Activated naive CD4-positive, alpha-beta T cell treated with anti-CD3 and anti-CD28 coated beads, Interleukin-2, amount 50 U/mL, for 16 hours (primary cell): Measurements from ENCODE around the gene ARX.

Source experiments
- DNase-seq: peaks from one replicate; pipeline ENCODE4 v3.0.0-alpha.2; 2020

The ARX gene

GRCh38 chrX:25015486-25016360 is at the start of gene ARX:
TSS of gene ARX (minus strand) at chrX:25015965. CDS start at chrX:25015737, 228 bp downstream.
- DNase-seq = no peak

GRCh38 chrX:25059273-25059672 is 43.5 kb upstream of the ARX start:
- DNase-seq = no peak

- DNase-seq = no peak
These were observed 37.2 kb upstream of the ARX start for GRCh38 chrX:25052798-25053534.

GRCh38 chrX:25049971-25050370 is 34.2 kb upstream of the ARX start:
- DNase-seq = no peak

GRCh38 chrX:25049357-25049756 is 33.6 kb upstream of the ARX start:
- no peak for DNase-seq

- no peak for DNase-seq
These were observed 32.4 kb upstream of the ARX start for GRCh38 chrX:25048178-25048577.

- no peak for DNase-seq
These were observed 27.4 kb upstream of the ARX start for GRCh38 chrX:25043192-25043591.

GRCh38 chrX:25039036-25039435 is 23.3 kb upstream of the ARX start:
- no peak for DNase-seq

GRCh38 chrX:25034889-25035288 is 19.1 kb upstream of the ARX start:
- no peak for DNase-seq

- DNase-seq = no peak
These were observed 13.6 kb upstream of the ARX start for GRCh38 chrX:25029288-25029825.

GRCh38 chrX:25028726-25029125 is 13.0 kb upstream of the ARX start:
- no peak for DNase-seq

- DNase-seq = no peak
These were observed 10.8 kb upstream of the ARX start for GRCh38 chrX:25026576-25026975.

- no peak for DNase-seq
These were observed 9.8 kb upstream of the ARX start for GRCh38 chrX:25025615-25026014.

- no peak for DNase-seq
These were observed 8.1 kb upstream of the ARX start for GRCh38 chrX:25023908-25024307.

- DNase-seq = no peak
These were observed 6.9 kb upstream of the ARX start for GRCh38 chrX:25022499-25023325.

GRCh38 chrX:25020905-25021449 is 5.2 kb upstream of the ARX start:
- no peak for DNase-seq

- DNase-seq = no peak
These were observed 4.7 kb upstream of the ARX start for GRCh38 chrX:25020391-25020904.

- DNase-seq = no peak
These were observed 4.1 kb upstream of the ARX start for GRCh38 chrX:25019707-25020390.

GRCh38 chrX:25018682-25019081 is 2.9 kb upstream of the ARX start:
- DNase-seq = no peak

GRCh38 chrX:25017667-25018247 is 2.0 kb upstream of the ARX start:
- DNase-seq = no peak

GRCh38 chrX:25016938-25017598 is 1.3 kb upstream of the ARX start:
- DNase-seq = no peak
